OCI-LY3 (cell line): ENCODE results near the gene KDM6A.
"Not testable (repeated sequence)": the region's sequence is repeated elsewhere in the genome, so short reads cannot be mapped to it uniquely, and the experiment has no call there.

Source experiments
- CTCF ChIP-seq: fragments of 200-600, 300-600 bp; sonication (generic); IDR thresholded peaks from 2 replicates; pipeline ENCODE4 v1.5.1; 2014; ENCODE audit warnings: antibody characterized with exemption, low read length, low read depth
- EZH2phosphoT487 ChIP-seq: fragments of 200-600 bp; shearing (Covaris generic); IDR thresholded peaks from 2 replicates; pipeline ENCODE4 v1.6.1; 2018; ENCODE audit warnings: antibody characterized with exemption, mixed run types, low read depth

- TF ChIP-seq CTCF, EZH2phosphoT487: not testable (repeated sequence)
Observed at GRCh38 chrX:44940541-44940940, 67.6 kb downstream of the KDM6A start.
